ENCODE results near the gene MCRS1.

MCRS1 gene

DNA sequence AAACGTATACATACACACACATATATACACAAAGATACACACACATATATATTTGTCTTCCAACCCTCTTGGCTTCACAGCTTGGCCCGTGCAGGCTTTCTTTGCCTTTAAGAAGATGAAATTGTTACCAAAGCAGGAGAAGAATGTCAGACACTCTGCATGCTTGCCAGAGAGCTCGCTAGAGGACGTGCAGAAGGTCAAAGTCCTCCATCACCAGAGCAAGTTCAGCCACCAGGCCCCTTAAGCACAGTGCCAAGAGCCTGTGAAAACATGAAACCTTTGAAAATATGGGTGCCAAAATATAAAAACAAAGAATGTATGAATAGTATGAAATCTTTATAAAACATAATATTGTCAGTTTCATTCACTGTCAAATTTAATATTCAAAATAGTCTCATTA lies 14.9 kb upstream of the MCRS1 start:
- no peak for DNase-seq (ENCODE audit: low read depth in 3 of 3)

DNA sequence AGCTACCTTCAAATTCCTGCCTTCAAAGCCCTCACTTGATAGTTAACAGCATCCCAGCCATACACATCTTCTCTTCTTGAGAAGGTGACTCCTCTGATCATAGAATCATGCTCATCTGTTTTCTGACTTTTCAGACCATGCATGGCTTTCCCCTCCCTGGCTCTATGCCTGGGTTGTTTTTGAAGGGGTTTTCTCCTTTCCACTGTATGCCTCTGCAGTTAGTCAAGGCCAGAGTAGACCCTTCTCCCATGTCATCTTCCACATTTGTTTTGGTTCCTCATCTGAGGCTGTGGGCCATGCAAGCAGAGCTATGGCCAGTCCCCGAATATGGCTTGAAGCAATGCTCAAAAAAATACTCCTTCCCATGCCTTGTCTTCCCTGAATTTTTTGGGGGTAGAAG lies 14.3 kb upstream of the MCRS1 start:
- no peak for DNase-seq (ENCODE audit: low read depth in 3 of 3)

DNA sequence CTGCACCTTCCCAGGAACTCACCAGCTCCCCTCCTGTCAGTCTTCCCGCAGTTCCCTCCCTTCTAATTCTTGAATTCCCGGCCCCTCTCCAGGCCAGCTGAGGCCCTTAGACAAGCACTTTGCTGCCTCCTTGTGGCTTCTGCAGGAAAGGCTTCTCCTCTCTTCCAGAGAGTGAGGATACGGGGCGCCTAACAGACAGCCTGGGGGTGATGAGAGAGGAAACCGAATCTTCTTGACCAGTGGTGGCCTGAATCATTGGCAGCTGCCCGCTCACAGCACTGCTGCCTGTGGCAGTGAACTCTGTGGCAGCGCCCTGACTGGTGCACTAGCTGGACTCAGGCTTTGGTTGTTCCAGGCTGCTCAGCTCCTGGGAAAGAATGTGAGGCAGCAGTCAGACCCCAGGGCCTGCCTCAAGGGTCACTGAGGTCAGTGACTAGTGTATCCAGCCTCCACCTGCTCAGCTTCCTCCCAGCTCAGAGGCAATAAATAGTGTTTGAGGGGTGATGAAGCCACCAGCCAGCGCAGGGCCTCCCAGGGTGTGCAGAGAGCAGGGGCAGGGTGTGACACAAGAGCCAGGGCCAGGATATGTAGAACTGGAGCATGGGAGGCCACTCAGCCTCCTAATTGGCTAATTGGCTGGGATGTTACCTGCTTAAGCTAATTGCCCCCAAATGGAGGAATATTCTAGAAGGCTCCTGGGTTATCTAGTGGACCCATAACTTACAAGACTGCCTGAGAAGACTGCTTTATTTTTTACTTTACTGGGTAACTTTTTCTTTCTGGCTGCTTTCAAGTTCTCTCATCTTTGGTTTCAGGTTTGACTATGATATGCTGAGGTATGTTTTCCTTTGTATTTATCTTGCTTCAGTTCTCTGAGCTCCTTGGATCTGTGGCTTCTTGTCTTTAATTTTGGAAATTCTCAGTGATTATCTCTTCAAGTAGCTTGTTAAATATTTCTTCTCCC lies 12.9 kb upstream of the MCRS1 start:
- DNase-seq (ENCODE audit: low read depth in 3 of 3) = peak in 1 of 3 experiments; percentile 18

DNA sequence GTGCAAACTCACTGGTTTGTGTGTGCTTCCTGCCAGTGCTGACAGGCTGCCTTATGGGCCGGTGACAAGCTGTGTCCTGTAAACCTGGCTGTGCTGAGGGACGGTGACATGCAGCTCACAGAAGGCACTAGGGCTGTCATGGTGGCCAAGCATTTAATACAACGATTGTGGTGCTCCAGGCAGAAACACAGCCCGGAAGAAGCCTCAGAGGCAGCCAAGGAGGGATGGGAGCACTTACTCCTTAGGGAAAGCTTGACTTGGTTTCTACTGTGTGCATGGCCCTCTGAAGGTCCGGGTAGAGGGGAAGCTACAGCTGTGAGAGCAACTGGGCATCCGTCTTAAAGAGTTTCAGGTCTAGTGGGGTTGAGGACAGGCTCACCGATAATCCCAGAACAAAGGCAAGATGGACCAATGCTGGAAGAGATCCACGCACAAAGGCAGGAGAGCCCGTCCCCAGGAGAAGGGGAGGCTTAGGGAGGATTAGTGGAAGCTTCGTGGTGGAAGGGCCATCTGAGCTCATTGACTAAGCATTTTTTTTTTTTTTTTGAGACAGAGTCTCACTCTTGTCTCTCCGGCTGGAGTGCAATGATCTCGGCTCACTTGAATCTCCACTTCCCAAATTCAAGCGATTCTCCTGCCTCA lies 10.7 kb upstream of the MCRS1 start:
- DNase-seq (ENCODE audit: low read depth in 3 of 3) = no peak

DNA sequence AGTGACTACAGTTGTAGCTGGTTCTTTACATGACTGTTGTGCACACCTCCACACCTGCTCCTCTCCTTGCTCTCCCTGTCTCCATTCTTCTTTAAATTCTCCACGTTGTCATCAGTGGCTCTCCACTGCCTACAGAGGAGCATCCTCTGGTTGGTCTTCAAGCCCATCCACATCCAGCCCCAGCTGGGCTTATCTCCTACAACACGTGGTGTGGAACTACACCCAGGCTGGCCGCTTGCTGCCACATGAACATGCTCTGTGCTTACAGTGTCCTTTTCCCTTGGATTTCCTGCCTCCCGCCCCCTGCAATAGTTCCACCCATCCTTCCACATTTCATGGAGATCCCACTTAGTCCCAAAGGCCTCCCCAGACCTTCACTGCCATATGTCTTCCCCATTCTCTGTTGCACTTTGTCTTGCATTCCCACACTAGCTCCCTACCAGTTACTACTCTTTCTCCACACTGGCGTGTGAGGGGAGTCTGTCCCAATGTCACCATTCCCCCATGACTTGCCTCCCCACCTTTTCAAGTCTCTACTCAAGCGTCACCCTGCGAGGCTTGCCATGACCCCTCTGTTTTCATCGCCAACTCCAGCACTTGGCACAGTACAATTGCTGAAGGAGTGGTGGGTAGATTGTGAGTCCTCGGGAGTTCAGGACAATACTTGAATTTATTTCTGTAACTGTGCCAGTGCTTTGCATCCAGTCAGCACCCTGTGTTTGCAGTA lies 9.8 kb upstream of the MCRS1 start:
- no peak for DNase-seq (ENCODE audit: low read depth in 3 of 3)

DNA sequence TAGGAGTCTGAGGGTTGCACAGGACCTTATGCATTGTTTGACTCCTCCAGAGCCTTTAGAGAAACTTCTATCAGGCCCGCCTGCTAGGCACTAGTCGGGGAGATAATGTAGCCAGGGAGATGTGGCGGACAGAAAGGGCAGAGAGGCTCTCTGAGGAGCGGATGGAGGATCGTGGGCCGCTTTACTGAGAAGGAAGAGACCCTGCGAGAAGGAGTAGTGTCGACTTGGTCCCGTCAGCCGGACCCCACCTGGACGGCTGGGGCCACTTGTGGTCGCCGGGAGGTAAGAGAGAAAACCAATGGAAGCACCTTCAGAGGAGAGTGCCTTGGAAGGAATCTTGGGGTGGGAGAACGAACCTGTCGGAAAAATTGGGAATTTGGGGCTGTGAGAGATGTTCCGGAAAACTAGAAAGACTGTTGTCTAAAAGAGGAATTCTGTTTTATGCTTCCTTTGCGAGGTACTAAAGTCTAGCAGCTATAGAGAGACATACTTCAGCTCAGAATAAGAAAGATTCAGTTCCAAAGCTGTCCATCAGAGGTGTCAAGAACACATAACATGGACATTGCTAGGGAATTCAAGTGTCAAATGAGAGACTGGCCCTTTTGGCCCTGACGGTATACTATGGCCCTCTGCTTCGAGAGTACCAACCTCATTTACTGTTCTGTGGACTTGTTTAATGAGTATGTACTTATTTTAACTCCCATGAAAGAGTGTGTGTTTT lies 660 bp upstream of the MCRS1 start:
- no peak for DNase-seq (ENCODE audit: low read depth in 3 of 3)

DNA sequence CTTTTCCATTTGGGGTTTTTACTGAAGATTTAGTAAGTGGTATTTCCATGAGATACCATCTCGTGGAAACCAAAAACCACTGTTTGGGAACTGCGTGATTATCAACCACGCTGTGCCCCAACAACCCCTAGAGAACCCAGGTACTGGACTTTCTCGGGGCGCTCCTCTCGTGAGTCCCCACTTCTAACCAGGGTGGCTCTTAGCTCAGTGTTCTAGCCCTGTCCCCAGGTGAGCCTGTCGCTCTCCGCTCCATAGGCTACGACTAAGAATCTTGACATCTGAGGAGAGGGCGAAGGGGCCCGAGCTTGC lies 686 bp downstream of the MCRS1 start:
- no peak for DNase-seq (ENCODE audit: low read depth in 3 of 3)

DNA sequence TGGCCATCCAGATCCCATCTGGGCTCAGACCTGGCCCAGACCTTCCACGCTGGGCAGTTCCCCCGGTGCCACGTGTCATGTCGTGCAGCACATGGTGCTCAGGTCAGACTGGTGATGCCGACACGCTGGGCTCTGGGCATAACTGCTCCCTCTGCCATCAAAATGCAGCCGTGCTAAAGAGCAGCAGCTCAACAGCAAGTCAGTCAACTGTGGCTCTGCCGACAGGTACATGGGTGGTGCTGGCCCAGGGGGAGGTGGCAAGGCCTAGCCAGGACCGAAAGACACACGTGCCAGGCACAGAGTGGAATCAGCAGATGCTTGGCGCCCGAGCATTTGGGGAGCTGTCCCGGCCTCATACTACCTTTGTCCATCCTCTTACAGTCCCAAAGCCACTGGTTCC lies 1.6 kb downstream of the MCRS1 start:
- no peak for DNase-seq (ENCODE audit: low read depth in 3 of 3)

DNA sequence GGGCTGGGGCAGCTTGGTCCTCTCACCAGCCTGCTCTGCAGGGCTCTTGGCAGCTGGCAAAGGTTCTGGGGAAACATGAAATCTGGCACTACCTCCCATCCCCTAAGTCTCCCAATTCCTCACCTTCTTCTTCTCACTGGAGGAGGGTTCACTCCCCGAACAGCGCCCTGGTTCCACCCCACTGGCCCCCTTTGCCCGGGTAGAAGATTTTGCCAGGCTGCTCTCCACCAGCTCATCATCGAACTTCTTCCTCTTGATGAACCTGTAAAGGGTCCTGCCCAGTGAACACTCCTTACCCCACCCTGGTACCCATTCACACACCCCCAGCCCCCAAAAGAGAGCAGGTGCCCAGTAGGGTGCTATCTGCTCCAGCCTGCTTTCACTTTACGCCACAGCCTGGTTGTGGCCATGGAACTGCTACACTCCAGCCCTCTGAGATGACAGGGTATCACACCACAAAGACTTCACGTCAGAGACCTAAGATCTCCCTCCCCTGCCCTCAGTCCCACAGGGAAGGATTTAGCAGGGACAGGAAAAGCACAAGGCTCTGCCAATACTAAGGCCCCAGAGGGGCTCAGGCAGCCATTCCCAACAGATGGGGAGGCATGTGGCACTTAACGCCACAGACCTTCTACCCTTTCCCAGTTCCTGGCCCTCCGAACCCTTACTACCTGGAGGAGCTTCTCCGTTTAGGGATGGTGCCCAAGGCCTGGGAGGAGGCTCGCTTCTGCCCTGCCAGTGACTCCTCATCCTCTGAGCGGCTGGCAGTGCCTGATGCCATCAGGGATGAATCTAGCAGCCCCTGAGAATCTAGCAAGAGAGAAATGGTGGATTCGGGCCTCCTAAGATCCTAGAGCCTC lies 2.3 kb downstream of the MCRS1 start:
- DNase-seq (ENCODE audit: low read depth in 3 of 3) = no peak

DNA sequence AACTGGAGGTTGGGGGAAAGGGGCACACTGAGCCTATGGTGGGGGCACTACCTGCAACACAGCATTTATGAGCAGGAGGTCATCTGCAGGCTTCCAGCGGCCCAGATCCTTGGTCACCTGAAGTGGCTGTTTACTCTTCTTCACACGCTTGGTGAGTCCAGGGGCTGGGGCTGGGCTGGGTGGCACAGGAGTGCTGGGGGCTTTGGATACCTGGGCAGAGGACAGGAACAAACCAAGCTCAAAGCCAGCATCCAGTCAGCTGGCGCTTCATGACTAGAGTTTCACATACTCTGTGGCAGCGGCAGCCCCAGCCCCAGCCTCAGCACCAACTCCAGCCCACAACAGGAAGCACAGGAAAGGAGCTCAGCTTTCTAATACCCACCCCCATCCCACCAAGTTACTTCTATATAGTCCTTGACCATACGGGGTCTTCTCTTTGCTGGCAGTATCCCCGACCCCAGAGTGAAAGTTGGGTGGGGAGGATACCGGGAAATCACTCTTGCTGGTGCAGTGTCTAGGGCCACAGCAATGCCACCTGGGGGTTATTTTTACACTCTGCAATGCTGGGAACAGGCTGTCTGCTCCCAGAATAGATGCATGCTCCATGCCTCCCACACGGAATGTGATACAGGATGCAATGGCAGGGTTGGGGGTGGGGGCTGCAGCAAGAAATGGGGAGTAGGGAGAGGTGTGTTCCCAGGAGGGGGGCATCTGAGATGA lies 3.1 kb downstream of the MCRS1 start:
- no peak for DNase-seq (ENCODE audit: low read depth in 3 of 3)

DNA sequence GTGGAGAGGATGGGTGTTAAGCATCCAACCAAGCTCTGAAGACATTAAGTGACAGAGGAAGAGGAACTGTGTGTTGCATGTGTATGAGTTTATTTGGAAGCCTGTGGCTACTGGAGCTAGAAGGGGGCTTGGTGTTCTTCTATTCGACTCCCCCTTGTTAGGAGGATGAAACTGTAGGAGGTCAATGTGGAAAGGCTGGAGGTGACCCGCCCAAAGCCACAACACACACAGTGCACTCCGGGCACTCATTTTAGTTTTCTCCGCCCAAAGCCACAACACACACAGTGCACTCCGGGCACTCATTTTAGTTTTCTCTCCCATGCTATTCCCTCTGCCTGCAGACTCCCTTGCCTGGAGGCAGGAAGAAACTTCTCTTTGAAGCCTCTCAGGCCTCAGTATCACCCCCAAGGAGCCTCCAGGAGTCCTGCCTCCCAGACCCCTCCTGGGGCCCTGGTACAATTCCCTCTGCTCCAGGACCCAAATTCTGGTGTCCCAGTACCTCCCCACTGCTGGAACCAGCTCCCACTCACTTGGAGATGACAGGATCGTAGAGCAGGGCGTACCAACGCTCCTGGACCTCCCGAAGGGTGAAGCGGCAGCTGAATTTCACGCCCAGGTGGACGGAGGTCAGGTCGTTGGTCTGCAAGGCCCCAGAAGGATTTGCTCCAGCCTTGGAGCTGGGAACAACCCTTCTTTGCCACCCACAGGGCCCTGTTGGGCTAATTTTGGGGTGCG lies 3.8 kb downstream of the MCRS1 start:
- DNase-seq (ENCODE audit: low read depth in 3 of 3) = no peak

DNA sequence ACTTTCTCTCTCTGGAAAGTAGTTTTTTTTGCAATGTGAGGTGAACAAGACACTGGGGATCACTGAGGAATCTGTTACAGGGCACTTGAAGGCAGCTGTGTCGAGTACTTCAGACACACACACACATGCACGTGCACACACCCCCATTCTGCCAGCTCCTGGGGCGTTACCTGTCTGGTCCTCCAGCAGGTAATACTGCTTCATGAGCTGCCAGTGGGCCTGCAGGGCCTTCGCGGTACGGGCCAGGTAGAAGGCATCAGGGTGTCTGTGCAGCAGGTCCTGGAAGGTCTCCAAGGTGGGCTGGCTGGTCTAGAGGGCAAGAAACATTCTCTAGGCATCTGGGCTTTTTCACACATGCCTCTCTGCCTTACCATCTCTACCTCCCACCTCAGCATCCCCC lies 5.1 kb downstream of the MCRS1 start:
- no peak for DNase-seq (ENCODE audit: low read depth in 3 of 3)

DNA sequence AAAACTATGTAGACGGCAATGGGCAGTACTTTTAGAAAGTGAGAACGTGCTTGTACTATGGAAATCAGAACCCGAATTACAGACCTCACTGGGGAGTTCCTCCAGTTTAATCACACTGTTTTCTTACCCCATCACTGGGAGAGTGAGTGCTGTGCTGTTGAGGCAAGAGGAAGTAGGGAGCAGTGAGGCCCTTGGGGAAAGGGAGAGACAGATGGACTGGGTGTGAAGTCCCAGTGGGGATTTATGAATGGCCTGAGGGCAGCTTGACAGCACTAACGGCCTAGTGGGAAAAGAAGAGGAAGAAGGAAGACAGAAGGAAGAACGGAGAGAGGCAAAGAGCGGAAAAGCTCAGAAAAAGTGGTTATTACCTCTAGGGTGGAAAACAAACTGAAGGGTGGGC lies 5.7 kb downstream of the MCRS1 start:
- DNase-seq (ENCODE audit: low read depth in 3 of 3) = no peak

DNA sequence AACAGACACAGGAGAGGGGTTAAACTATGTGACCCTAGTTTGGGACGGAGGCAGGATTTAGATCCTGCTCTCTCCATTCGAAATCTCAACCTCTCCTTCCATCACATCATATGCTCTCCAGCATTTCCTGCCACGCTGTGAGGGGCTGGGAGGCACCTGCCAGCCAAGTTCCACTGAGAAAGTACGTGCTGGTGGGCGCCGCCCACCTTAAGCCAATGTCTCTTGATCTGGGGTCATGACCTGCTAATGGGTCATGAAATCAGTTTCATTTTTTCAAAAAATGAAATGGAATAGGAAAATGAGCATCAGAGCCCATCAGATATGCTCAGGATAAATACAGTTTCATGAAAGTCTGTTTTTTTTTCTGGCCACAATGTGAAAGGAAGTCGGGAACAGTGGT lies 7.2 kb downstream of the MCRS1 start:
- DNase-seq (ENCODE audit: low read depth in 3 of 3) = no peak

DNA sequence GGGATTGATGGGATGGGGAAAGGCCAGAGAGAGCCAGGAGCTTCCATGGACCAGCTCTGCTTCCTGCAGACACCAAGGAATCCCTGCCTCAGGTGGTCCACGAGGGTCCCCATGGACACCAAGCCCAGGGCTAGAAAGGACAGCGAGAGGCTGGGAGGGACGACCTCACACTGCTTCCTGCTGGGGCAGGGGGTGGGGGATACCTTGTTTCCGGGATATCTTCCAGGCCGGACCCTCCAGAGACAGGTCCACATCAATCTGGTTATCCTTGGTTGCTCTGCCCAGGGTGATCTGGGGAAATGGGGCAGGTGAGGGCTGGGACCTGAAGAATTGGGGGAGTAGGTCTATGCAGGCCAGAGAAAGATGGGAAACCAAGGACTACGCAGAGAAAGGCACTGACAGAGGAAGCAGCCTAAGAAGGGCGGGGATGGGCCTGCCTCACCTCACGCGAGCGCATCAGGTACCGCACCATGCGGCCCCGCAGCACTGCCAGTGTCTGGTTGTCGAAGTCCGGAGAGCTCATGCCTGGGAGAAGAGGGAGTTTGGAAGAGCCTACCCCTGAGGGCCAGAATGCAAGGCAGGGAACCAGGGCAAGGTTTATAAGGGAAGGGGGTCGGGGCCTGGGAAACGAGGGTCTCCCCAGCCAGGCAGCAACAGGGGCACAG lies 8.8 kb downstream of the MCRS1 start:
- DNase-seq (ENCODE audit: low read depth in 3 of 3) = no peak

DNA sequence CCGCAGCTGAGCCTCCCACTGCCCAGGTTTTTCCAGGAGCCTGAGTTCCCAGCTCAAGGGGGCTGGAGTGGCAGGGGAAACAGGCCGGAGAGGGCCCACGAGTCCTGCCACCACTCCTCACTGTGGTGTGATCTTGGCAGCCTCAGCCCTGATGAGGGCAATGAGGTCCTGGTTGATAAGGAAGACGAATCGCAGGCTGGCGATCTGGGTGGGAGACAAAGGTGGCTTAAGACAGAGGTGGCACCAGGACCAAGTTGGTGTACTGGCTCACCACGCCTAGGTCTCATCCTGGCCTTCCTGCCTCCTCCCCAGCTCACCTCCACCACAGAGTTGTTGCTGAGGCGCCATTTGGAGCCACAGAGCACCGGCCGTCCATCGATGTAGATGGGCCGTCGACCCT lies 9.4 kb downstream of the MCRS1 start:
- no peak for DNase-seq (ENCODE audit: low read depth in 3 of 3)

DNA sequence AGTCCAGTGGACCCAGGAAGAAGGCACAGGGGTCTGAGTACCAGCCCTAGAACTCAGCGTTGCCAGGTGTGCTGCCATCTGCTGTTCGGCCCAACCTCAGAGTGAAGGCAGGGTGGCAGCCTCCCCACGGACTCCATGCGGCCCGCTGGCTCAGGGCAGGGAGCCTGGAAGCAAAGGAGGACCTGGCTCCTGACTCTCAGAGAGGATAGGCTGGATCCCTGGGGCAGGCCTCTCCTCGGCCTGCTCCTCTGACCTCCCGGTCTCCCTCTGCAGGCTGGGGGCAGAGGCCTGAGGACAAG lies 10.1 kb downstream of the MCRS1 start:
- DNase-seq (ENCODE audit: low read depth in 3 of 3) = no peak

DNA sequence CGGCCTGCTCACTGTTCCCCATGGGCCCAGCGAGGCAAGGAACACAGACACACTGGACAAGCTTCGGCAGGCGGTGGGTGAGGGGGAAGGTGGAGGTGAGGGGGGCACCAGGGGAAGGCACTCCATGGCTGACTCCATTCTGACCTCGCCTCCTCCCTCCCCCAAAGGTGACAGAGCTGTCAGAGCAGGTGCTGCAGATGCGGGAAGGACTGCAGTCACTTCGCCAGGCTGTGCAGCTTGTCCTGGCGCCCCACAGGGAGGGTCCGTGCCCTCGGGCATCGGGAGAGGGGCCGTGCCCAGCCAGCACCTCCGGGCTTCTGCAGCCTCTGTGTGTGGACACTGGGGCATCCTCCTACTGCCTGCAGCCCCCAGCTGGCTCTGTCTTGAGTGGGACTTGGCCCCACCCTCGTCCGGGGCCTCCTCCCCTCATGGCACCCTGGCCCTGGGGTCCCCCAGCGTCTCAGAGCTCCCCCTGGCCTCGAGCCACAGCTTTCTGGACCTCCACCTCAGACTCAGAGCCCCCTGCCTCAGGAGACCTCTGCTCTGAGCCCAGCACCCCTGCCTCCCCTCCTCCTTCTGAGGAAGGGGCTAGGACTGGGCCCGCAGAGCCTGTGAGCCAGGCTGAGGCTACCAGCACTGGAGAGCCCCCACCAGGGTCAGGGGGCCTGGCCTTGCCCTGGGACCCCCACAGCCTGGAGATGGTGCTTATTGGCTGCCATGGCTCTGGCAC lies 10.6 kb downstream of the MCRS1 start:
- no peak for DNase-seq (ENCODE audit: low read depth in 3 of 3)

Data from stimulated activated CD4-positive, alpha-beta T cell treated with anti-CD3 and anti-CD28 coated beads, TNF-alpha, amount 100 ng/mL, for 4 hours (primary cell).